Right forelimb (tissue), 1 donor: ENCODE data around the gene PFN1.
"Not testable (repeated sequence)": the region's sequence is repeated elsewhere in the genome, so short reads cannot be mapped to it uniquely, and the experiment has no call there.

Source experiments
- DNase-seq: peaks from one replicate; pipeline ENCODE4 v3.0.0-alpha.2; 2018

The PFN1 gene

GRCh38 chr17:4945176-4945943, 3.0 kb downstream of the PFN1 start:
- DNase-seq, result no peak

- no peak for DNase-seq
Measured at GRCh38 chr17:4944554-4945175, 3.7 kb downstream of the PFN1 start.

- DNase-seq, result no peak
Measured at GRCh38 chr17:4944163-4944553, 4.2 kb downstream of the PFN1 start.

- no peak for DNase-seq
Measured at GRCh38 chr17:4942760-4943508, 5.4 kb downstream of the PFN1 start.

- no peak for DNase-seq
Measured at GRCh38 chr17:4941319-4941610, 7.1 kb downstream of the PFN1 start.

GRCh38 chr17:4940555-4941318, 7.6 kb downstream of the PFN1 start:
- DNase-seq, result no peak

- DNase-seq, result peak; percentile 97
Measured at GRCh38 chr17:4939796-4940554, 8.4 kb downstream of the PFN1 start, which contains the start of the genes RNF167 and SLC25A11. RNF167 (plus strand) TSS chr17:4940268; CDS start chr17:4940910, 642 bp downstream. SLC25A11 (minus strand) TSS chr17:4940046; CDS start chr17:4939910, 136 bp downstream.

GRCh38 chr17:4939546-4939795, 8.9 kb downstream of the PFN1 start:
- DNase-seq, result peak; percentile 59

- no peak for DNase-seq
Measured at GRCh38 chr17:4938688-4939545, 9.4 kb downstream of the PFN1 start.

GRCh38 chr17:4938069-4938491, 10.2 kb downstream of the PFN1 start:
- DNase-seq, result no peak

- no peak for DNase-seq
Measured at GRCh38 chr17:4937553-4937952, 10.8 kb downstream of the PFN1 start.

- no peak for DNase-seq
Measured at GRCh38 chr17:4936436-4936835, 11.9 kb downstream of the PFN1 start.

- DNase-seq, result no peak
Measured at GRCh38 chr17:4935650-4936049, 12.7 kb downstream of the PFN1 start.

GRCh38 chr17:4934173-4934979, 14.0 kb downstream of the PFN1 start:
- no peak for DNase-seq

GRCh38 chr17:4933646-4934045, 14.7 kb downstream of the PFN1 start:
- no peak for DNase-seq

- DNase-seq, result no peak
Measured at GRCh38 chr17:4932756-4933155, 15.6 kb downstream of the PFN1 start.

- DNase-seq, result no peak
Measured at GRCh38 chr17:4931963-4932362, 16.4 kb downstream of the PFN1 start, which contains the start of gene GP1BA. GP1BA (plus strand) TSS chr17:4932277; CDS start chr17:4932605, 328 bp downstream.

GRCh38 chr17:4928881-4929280, 19.4 kb downstream of the PFN1 start:
- no peak for DNase-seq

- DNase-seq, result not testable (repeated sequence)
Measured at GRCh38 chr17:4926577-4927335, 21.6 kb downstream of the PFN1 start.

- no peak for DNase-seq
Measured at GRCh38 chr17:4921320-4921719, 27.0 kb downstream of the PFN1 start.
